Measurements from ENCODE around the gene ATG2A.

The ATG2A gene

DNA sequence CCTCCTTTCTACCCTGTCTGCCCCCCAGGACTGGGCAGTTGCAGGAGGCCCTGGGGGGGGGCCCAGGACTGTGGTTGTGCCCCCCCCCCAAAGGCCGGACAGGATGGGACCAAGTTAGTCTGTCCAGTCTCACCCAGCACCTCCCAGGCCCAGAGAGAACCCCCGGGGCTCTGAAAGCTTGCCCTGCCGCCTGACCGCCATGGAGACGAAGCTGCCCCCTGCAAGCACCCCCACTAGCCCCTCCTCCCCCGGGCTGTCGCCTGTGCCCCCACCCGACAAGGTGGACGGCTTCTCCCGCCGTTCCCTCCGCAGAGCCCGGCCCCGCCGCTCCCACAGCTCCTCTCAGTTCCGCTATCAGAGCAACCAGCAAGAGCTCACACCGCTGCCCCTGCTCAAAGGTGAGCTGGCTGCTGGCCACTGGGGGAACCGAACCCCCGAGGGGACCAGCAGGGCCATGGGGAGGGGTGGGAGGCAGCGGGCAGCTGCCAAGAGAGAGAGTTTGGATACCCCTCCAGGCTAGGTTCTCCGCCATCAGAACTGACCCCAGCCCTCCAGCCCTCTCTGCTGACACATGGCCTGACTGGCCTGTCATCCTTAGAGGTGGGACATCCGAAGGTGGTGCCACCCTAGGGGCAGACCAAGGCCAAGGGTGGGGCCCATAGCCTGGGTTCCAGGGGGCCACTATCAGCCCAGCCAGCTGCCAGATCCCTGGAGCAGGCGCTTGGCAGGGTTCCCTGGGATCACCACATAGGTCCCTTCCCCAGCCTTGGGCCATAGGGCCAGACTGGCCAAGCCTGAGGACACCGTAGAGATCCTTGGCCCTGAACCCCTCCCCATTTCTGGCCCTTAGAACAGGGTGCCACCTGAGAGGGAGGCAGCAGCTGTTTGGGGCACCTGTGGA lies 8.8 kb upstream of the ATG2A start:
- in situ Hi-C loops (cut with MboI; ENCODE audit: low sequenced_read_pairs), result no loop called here

DNA sequence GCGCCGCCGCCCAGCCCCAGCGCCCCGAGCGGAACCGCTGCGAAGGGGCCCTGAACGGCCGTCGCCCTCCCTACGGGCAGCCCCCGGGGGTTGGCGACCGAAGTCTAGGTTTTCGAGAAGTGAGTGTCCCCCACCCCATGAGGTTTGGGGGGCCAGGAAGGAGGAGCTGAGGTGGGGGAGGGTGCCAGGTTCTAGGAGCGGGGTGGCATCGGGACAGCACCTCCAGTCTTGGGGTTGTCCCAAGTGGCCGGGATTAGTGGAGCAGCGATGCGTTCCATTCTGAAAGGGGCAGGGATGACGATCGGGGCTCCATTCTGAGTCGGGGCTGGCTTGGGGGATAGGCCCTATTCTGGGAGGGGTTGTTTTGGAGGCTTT lies 7.9 kb upstream of the ATG2A start:
- in situ Hi-C loops (cut with MboI; ENCODE audit: low sequenced_read_pairs), result no loop called here

DNA sequence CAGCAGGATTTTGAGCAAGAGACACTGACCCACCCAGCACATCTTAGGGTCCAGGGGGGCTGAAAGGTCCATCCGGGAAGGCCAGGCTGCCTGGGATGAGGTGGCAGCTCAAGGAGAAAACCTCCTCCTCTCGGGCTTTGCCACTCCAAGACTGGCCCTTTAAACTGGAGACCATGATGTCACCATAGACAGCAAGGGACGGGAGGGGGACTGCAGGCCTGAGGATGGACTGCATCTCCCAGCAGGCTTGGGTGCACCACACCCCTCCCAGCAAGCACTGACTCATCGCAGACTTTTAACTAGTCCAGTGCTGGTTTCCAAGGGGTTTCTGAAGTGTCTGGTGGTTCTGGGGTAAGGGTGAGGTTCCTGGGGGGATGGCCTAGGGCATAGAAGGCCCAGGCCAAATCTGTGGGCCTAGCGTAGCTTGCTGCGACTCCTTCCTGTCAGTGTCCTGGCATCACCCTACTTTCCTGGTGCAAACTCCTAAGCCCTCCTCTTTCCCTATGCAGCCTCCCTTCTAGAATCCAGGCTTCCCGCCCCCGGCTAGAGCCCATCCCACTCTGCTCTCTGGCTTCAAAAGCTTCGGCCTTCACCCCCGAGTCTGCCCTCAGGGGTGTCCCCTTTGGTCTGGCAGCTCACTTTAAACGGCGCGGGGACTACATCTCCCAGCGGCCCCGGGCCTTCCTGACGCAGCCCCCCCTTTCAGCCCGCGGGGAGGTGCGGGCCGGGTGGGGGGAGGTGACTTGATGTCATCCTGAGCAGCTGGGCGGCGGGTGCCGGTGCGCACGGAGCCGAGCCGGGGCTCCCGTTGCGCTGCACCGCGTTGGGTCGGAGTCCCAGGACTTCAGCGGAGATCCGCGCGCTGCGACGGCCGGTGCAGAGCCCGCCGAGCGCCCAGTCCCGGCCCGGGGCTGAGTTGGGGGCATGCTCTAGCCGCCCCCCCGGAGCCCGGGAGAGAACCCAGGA lies 7.2 kb upstream of the ATG2A start, which contains the start of gene PPP2R5B:
Gene PPP2R5B, plus strand, starts transcription at position 746 of the 966 bp plus-strand sequence. CDS start 1,046 bp downstream, outside the sequence.
- in situ Hi-C loops (cut with MboI; ENCODE audit: low sequenced_read_pairs), result no loop called here

DNA sequence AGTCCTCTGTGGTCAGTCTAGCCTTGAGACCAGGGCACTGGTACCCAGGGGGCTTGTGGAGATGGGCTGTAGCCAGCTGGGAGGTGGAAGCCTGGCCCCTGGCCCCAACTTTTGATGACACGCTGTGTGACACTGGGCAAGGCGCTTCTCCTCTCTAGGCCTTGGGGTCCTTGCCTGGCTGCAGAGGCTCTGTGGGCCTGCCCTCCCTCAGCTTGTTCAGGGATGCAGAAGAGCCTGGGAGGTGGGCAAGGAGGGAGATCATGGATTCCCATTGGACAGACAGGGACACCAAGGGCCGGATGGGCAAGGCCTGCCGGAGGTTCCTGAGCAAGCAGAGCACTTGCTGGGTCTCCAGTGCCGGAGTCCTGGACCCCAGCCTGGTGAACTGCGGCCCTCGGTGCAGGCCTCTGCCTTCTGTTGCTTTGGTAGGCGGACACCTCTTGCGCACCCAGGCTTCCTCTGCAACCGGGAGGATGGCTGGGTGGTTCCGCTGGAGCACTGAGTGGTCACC lies 6.2 kb upstream of the ATG2A start:
- in situ Hi-C loops (cut with MboI; ENCODE audit: low sequenced_read_pairs), result no loop called here

DNA sequence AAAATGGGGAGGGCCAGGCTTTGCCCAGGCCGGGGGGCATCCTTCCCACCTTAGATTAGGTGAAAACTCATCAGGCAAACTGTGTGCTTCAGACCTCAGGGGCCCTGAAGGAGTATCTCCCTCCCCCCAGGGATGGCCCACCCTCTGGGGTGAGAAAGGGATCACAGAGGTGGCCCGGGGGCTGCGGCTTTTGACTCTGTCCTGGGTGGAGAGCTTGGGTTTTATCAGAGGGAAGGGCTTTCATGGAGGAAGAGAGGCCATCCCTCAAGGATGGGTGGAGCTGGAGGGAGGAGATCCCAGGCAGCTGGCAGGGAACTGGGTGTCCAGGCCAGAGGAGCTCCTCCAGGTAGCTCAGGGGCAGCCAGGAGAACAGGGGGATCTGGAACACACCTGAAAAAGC lies 4.4 kb upstream of the ATG2A start:
- in situ Hi-C loops (cut with MboI; ENCODE audit: low sequenced_read_pairs), result no loop called here

DNA sequence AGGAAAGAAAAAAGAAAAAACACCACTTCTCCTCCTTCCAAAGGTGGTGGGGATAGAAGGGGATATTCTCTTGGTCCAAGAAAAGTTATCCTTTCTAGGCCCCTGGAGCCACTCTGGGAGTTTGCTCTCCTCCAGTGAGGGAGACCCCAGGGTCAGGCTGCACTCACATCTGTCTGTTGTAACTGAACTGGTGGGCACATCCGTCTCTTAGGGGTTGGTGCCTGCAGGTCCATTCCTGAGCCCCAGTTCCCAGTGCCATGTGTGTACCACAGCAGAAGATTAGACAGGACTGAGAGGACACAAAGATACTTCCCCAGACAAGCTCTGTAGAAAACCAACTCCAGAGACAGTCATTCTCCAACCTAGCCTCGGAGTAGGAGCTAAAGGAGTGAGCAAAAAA lies 3.1 kb upstream of the ATG2A start:
- in situ Hi-C loops (cut with MboI; ENCODE audit: low sequenced_read_pairs), result no loop called here

DNA sequence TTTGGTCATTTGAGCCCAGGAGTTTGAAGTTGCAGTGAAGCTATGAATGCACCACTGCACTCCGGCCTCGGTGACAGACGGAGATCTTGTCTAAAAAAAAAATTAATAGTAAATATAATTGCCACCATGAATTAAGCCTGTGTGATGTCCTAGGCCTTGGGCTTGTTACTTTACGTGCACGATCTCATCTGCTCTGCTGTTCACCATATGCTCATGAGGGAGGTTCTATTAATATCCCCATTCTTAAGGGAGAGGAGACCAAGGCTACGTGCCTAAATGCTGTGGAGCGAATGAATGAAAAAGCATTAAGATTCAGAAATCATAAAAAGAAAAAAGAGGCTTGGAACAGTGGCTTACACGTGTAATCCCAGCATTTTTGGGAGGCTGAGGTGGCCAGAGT lies 2.6 kb upstream of the ATG2A start:
- in situ Hi-C loops (cut with MboI; ENCODE audit: low sequenced_read_pairs), result no loop called here

DNA sequence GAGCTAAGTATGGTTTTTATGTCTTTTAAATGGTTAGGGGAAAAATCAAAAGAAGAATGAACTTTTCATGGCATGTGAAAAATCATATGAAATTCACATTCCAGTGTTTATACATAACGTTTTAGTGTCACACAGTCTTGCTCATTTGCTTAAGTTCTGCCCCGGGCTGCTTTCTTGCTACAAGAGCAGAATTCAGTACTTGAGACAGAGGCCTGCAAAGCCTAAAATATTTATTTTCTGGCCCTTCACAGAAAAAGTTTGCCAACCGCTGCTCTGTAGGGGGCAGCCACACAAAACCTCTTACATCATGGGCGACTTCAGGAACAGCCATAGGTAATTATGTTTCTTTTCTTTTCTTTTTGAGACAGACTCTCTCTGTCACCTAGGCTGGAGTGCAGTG lies 1.0 kb upstream of the ATG2A start:
- in situ Hi-C loops (cut with MboI; ENCODE audit: low sequenced_read_pairs), result no loop called here

DNA sequence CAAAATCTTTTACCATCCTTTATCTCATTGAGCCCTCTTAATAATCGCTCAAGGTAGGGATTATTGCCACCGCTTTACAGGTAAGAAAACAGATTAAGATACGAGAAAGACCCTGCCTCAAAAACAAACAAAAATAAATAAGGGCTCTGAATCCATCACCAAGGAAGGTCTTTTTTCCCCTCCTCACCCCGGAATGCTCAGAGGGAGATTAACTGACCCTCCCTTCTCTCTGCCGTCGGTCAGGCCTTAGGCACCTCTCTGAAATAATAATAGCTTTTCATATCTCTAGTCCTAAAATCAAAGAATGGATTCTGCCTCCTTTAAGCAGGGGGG lies 620 bp upstream of the ATG2A start:
- in situ Hi-C loops (cut with MboI; ENCODE audit: low sequenced_read_pairs), result no loop called here

DNA sequence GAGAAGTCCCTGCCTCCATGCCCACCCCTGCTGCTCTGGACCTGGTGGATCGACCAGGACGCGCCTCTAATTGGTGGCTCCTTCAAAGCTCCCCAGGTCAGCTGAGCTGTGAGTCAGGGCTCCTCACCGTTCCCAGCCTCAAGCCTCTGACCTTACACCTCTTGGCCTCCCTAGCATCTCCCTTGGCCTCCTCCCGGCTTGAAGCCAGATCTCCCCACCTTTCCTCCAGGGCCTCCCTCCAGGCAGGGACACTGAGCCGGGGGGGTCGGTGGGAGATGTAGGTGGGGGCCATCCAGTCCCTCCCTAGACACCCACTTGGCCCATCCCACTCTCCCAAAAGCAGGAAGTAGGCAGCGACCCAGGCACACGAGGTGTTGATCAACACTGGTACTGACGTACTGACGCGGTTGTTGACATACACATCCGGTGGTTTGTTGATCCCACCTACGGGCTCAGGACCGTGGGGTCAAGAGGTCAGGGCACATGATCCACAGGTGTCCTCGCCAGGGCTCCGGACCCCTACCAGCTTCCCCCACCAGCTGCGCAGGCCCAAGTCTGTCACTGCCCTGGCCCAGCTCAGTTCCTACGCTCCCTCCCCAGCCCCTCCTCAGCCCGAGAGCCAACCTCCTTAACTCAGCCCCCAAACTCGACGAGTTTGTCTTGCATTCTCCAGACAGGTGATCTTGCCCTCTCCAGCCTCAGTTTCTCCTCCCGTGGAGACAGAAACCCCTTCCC lies 802 bp downstream of the ATG2A start:
- in situ Hi-C loops (cut with MboI; ENCODE audit: low sequenced_read_pairs), result no loop called here

DNA sequence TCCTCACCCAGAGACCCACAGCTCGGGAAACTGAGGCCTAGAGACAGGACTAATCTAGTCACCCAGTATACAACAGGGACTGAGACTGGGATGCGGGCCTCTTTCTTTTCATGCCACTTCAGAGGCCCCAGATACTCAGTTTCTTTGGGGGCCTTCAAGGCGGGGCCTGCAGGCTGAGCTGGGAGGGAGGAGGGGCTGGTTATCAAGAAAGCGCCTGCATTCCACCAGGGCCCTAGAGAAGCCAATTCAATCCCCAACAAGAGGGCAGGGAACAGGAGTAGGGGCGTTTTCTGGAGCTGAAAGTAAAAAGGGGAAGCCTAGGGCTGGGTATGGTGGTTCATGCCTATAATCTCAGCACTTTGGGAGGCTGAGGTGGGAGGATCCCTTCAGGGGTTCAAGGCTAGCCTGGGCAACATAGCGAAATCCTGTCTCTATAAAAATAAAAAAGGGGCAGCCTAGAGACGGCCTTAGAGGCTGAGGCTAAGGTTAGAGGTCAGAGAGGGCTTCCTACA lies 1.6 kb downstream of the ATG2A start:
- in situ Hi-C loops (cut with MboI; ENCODE audit: low sequenced_read_pairs), result no loop called here

DNA sequence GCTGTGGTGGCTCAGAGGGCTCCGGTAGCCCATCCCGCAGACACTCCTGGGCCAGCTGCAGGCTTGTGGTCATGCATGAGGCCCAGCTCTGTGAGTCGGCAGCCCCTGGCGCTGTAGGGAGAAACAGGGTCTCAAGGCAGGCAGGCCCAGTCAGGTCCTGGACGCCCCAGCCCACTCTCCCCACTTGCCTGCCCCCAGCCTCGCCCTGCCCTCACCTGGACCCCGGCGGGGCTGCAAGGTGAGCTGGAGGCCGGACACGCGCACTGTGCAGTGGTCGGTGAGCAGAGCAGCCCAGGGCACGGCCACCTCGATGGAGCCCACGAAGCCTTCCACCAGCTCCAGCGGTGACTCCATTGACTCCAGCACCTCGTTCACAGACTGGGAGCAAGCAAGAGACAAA lies 2.9 kb downstream of the ATG2A start:
- in situ Hi-C loops (cut with MboI; ENCODE audit: low sequenced_read_pairs), result no loop called here

DNA sequence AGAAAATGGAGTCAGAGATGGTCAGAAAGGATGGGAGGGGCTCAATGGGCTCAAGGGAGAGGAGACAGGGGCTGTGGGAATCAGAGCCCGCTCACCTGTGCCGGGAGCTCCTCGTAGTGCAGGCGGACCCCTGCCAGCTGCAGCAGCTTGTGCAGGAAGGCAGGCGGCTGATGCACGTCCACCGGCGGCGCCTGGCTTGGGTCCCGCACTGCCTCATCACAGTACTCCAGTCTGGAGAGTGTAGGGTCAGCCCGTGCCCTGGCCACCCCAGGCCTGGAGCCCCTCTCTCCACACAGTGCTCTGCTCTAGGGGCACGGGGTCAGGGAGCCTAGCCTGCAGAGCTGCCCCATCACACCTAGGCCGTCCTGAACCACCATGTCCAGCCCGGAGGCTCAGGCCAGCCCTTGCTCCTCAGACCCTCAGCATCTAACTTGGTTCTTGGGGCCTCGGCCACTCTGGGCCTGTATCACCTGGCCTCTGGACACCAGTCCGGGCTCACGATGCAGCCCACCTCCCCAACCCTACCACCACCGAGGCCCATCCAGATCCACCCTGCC lies 3.8 kb downstream of the ATG2A start:
- in situ Hi-C loops (cut with MboI; ENCODE audit: low sequenced_read_pairs), result no loop called here

DNA sequence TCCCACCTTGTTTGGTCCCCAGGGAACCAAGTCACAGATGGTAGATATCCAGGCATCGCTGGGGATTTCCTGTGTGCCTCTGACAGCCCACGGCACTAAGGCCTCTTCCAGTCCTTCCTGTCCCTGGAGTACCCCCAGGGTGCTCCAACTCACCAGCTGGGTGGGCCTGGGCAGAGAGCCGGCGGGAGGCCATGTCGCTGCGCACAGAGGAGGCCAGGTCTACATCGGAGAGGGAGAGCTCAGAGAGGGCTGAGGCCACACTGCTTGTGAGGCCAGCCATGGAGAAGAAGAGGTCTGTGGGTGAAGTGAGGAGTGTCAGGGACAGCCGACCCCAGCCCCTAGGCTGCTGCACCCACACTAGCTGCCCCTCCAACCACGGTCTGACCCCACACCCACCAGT lies 5.3 kb downstream of the ATG2A start:
- in situ Hi-C loops (cut with MboI; ENCODE audit: low sequenced_read_pairs), result no loop called here

DNA sequence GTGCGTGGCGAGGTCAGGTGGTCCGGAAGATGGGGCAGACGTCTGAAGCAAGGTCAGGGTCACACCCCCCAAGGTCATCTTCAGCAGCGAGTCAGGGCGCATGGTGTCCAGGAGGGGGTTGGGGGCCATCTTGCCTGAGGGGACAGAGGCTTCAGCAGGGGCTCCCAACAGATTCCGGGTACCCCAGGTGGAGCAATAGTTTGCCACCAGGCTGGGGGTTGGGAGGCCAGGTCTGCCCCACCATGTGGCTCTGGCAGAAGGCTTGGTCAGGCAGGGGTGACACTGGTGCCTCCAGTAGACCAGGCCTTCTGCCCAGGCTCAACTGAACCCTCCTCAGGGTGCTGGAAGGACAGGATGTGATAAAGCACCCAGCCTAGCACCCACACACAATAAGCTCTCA lies 5.9 kb downstream of the ATG2A start:
- in situ Hi-C loops (cut with MboI; ENCODE audit: low sequenced_read_pairs), result no loop called here

DNA sequence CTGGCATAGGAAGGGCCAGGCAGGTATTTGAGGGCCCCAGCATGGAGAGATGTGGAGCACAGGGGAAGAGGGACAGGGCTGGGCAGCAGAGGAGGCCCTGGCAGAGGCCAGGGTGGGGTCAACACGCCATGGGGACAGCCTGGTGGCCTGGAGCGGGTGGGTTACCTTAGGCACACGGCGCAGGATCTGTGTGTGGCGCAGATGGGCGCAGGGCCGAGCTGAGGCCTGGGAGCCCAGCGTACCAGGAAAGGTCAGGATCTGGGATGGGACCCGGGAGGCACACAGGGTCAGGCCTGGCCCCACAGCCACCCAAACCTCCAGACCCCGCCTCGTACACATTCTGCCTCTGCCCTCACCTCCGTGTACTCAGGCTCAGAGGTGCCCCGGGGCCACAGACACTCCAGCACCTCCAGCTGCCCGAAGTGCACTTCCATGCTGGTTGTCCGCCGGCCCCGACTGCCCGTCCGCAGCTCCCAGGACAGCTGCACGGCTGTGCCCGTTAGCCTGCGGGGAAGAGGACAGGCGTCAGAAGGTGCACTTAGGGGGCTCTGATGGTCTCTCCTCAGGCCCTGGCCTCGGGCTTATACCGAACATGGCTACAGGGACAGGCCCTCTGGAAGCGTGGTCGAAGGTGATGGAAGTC lies 6.4 kb downstream of the ATG2A start:
- in situ Hi-C loops (cut with MboI; ENCODE audit: low sequenced_read_pairs), result no loop called here

DNA sequence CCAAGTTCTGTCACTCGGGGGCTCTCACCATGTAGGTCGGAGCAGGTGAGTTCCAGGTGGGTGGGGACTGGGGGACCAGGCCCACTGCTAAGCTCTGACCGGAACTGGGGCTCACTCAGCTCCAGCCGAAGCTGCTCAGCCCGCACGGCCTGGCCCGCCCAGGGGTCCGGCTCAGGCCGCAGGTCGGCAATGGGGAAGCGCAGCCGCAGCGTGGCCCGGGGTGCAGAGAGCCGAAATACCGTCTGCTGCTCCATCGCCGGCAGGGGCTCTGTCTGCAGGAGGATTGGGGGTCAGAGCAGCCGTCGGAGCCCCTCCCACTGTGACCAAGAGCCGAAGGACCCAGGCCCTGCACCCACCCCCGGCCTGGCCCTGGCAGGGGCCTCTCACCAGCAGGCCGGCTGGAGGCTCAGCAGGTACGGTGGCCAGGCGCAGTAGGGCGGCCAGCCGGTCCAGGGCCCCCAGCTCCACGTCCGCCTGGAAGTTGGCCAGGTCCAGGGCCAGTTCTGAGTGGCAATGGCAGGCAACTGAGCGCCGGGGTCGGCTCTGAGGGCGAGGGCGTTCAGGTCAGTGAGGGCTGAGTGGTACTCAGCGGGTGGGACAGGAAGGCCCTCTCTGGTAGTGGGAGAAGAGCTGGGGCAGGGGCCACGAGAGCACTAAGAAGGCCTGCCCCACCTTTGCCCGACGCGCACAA lies 7.2 kb downstream of the ATG2A start:
- in situ Hi-C loops (cut with MboI; ENCODE audit: low sequenced_read_pairs), result no loop called here

DNA sequence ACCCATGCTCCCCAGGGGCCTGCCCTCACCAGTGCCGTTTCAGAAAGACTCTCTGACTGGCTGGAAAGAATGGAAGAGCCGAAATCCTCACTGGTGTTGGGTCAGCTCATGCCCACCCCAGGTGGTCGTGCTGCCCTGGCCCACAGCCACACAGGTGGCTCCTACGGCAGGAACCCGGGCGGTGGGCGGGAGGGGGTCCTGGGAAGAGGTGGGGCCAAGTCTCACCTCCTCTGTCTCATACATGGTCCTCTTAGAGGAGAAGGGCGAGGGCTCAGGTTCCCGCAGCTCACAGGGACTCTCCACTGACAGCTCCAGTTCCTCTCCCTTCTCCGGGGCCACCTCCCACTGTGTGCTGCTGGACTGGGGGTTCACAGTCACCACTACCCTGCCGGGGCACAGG lies 8.2 kb downstream of the ATG2A start:
- in situ Hi-C loops (cut with MboI; ENCODE audit: low sequenced_read_pairs), result no loop called here

DNA sequence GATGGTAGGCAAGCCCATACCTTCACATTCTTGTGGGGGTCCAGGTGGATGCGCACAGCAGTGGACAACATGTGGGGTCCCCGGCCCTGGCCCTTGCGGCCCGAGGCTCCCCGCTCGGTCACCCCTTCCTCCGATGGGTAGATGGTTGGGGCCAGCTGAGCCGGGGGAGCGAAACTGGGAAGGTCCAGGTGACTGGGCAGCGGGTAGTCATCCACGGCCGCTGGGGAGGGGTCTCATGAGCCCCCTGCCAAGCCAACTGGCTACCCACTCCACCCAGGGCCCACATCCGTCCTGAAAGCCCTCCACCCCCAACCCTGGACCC lies 10.7 kb downstream of the ATG2A start:
- in situ Hi-C loops (cut with MboI; ENCODE audit: low sequenced_read_pairs), result no loop called here

All from HL-60/S4 treated with retinoic acid at 250 ng/mL for 4 days and 3 days (cell line).